H1 (cell line): ENCODE results near the gene CCDC82. TPM values are rescaled to one million over a fixed set of nuclear protein-coding genes. Genes with fewer than 3 reads are reported as not detected.

Experiments
- CTCF ChIA-PET: fragments of 300-600 bp; sonication (Branson Sonifier 250); formaldehyde crosslinking; loops from one replicate; lab custom pipeline; 2021; ENCODE audit not compliant: partially characterized antibody; lab: Charles Lee
- POLR2A ChIA-PET: fragments of 300-600 bp; sonication (Branson Sonifier 250); formaldehyde crosslinking; loops from one replicate; lab custom pipeline; 2021; ENCODE audit warnings: inconsistent platforms; ENCODE audit not compliant: partially characterized antibody; lab: Charles Lee
- DNase-seq, 2 experiments: peaks; one replicate each; pipeline versions ENCODE4 v3.0.0 to v3.0.0-alpha.2; 2010 to 2022; ENCODE audit warnings: low spot score in 2 of 2, low read depth in 1 of 2, mixed read lengths in 1 of 2
- FAIRE-seq: peaks from 2 replicates; lab custom pipeline; 2011; peaks lifted over from hg19 to GRCh38; lab: Jason Lieb, UNC
- H2AFZ ChIP-seq: 2 replicates; pipeline ENCODE4 v1.8.1; 2012; ENCODE audit warnings: low read length, inconsistent platforms
- H2AK5ac ChIP-seq: 2 replicates; pipeline ENCODE4 v1.6.1; 2013; ENCODE audit warnings: low read depth, low read length
- H2BK120ac ChIP-seq: replicated peaks from 2 replicates; pipeline ENCODE3; 2013; ENCODE audit warnings: low read depth, low read length, inconsistent platforms
- H2BK12ac ChIP-seq: 2 replicates; pipeline ENCODE4 v1.6.1; 2013; ENCODE audit warnings: low read depth, low read length
- H2BK15ac ChIP-seq: 2 replicates; pipeline ENCODE4 v1.6.1; 2013; ENCODE audit warnings: low read length
- H2BK20ac ChIP-seq: 2 replicates; pipeline ENCODE4 v1.6.1; 2013; ENCODE audit warnings: low read length
- H2BK5ac ChIP-seq: 2 replicates; pipeline ENCODE4 v1.6.1; 2013; ENCODE audit warnings: low read depth, low read length
- H3K14ac ChIP-seq: 2 replicates; pipeline ENCODE4 v1.6.1; 2013; ENCODE audit warnings: inconsistent platforms; ENCODE audit not compliant: insufficient read length
- H3K18ac ChIP-seq: 2 replicates; pipeline ENCODE4 v1.6.1; 2013; ENCODE audit warnings: low read length; ENCODE audit errors: extremely low read depth
- H3K23ac ChIP-seq: 2 replicates; pipeline ENCODE4 v1.6.1; 2013; ENCODE audit warnings: inconsistent platforms; ENCODE audit not compliant: insufficient read length
- H3K23me2 ChIP-seq: 2 replicates; pipeline ENCODE4 v1.6.1; 2013; ENCODE audit warnings: low read depth, low read length
- H3K27ac ChIP-seq: 2 replicates; pipeline ENCODE4 v1.6.1; 2011; ENCODE audit warnings: low read depth, low read length, inconsistent platforms
- H3K27me3 ChIP-seq, 4 experiments: replicated peaks in 1 of 4; 1 replicate in 1 of 4; 2 replicates in 3 of 4; pipeline versions ENCODE4 v1.6.1 to v1.8.1; 2011 to 2013; ENCODE audit warnings: low read length in 3 of 4, mild to moderate bottlenecking in 3 of 4, inconsistent platforms in 2 of 4, mixed read lengths in 2 of 4, moderate library complexity in 1 of 4; ENCODE audit not compliant: control insufficient read depth in 3 of 4, insufficient read depth in 3 of 4; ENCODE audit errors: extremely low read depth in 1 of 4
- H3K36me3 ChIP-seq, 4 experiments: 2 replicates each; pipeline versions ENCODE4 v1.6.1 to v1.8.1; 2011 to 2013; ENCODE audit warnings: mild to moderate bottlenecking in 4 of 4, low read length in 3 of 4, moderate library complexity in 2 of 4, control low read depth in 1 of 4, inconsistent platforms in 1 of 4; ENCODE audit not compliant: insufficient read depth in 4 of 4, control insufficient read depth in 2 of 4
- H3K4ac ChIP-seq: replicated peaks from 2 replicates; pipeline ENCODE3; 2013; ENCODE audit warnings: low read length, low read depth, mixed read lengths, inconsistent platforms; ENCODE audit not compliant: insufficient read length
- H3K4me1 ChIP-seq, 4 experiments: replicated peaks in 1 of 4; 1 replicate in 1 of 4; 2 replicates in 3 of 4; pipeline versions ENCODE4 v1.6.1 to v1.8.1; 2011 to 2013; ENCODE audit warnings: low read length in 3 of 4, inconsistent platforms in 2 of 4, mixed read lengths in 1 of 4; ENCODE audit not compliant: insufficient read depth in 4 of 4, control insufficient read depth in 3 of 4
- H3K4me2 ChIP-seq, 2 experiments: 2 replicates each; pipeline versions ENCODE4 v1.6.1 to v1.8.1; 2011 to 2013; ENCODE audit warnings: low read depth in 2 of 2, low read length in 2 of 2, control low read depth in 1 of 2, inconsistent platforms in 1 of 2, mild to moderate bottlenecking in 1 of 2; ENCODE audit not compliant: insufficient read depth in 1 of 2
- H3K4me3 ChIP-seq, 4 experiments: fragments of 200-600, 300-600 bp in 1 of 4; sonication (generic), shearing (Covaris generic), sonication (Bioruptor Twin) in 1 of 4; 2 replicates each; pipeline versions ENCODE4 v1.5.1 to v1.8.1; 2011 to 2016; ENCODE audit warnings: low read length in 4 of 4, low read depth in 3 of 4, control low read depth in 2 of 4, inconsistent platforms in 2 of 4, mild to moderate bottlenecking in 2 of 4, mixed read lengths in 1 of 4, moderate library complexity in 1 of 4; ENCODE audit not compliant: insufficient read depth in 2 of 4; ENCODE audit errors: extremely low read depth in 1 of 4
- H3K56ac ChIP-seq: replicated peaks from 2 replicates; pipeline ENCODE3; 2013; ENCODE audit warnings: low read depth, mild to moderate bottlenecking, mixed read lengths, low read length, inconsistent platforms; ENCODE audit not compliant: insufficient read length
- H3K79me1 ChIP-seq: 2 replicates; pipeline ENCODE4 v1.6.1; 2013; ENCODE audit warnings: low read depth, low read length, control low read depth
- H3K79me2 ChIP-seq, 2 experiments: 2 replicates each; pipeline versions ENCODE4 v1.6.1 to v1.8.1; 2012 to 2013; ENCODE audit warnings: low read length in 2 of 2, mild to moderate bottlenecking in 2 of 2, inconsistent platforms in 1 of 2; ENCODE audit not compliant: insufficient read depth in 2 of 2, control insufficient read depth in 1 of 2
- H3K9ac ChIP-seq, 4 experiments: replicated peaks in 1 of 4; 1 replicate in 1 of 4; 2 replicates in 3 of 4; pipeline versions ENCODE4 v1.6.1 to v1.8.1; 2011 to 2013; ENCODE audit warnings: low read depth in 3 of 4, low read length in 3 of 4, control low read depth in 2 of 4, mild to moderate bottlenecking in 2 of 4, moderate library complexity in 2 of 4, inconsistent platforms in 1 of 4; ENCODE audit errors: extremely low read depth in 1 of 4
- H3K9me3 ChIP-seq, 2 experiments: 2 replicates each; pipeline versions ENCODE4 v1.6.1 to v1.8.1; 2012 to 2013; ENCODE audit warnings: mild to moderate bottlenecking in 2 of 2, moderate library complexity in 2 of 2, control low read depth in 1 of 2, inconsistent platforms in 1 of 2, low read depth in 1 of 2, low read length in 1 of 2, mixed read lengths in 1 of 2; ENCODE audit not compliant: insufficient read depth in 2 of 2
- H4K20me1 ChIP-seq, 2 experiments: replicated peaks in 1 of 2; 2 replicates each; pipeline versions ENCODE3 to v1.8.1; 2011 to 2013; ENCODE audit warnings: inconsistent platforms in 2 of 2, low read length in 2 of 2, mild to moderate bottlenecking in 1 of 2; ENCODE audit not compliant: insufficient read depth in 2 of 2, control insufficient read depth in 1 of 2
- H4K5ac ChIP-seq: 2 replicates; pipeline ENCODE4 v1.6.1; 2013; ENCODE audit warnings: low read length, low read depth, mixed read lengths, inconsistent platforms; ENCODE audit not compliant: insufficient read length
- H4K8ac ChIP-seq: 2 replicates; pipeline ENCODE4 v1.8.0; 2013; ENCODE audit warnings: mild to moderate bottlenecking, moderate library complexity, low read length, inconsistent platforms; ENCODE audit not compliant: insufficient read depth; ENCODE audit errors: extremely low read depth
- H4K91ac ChIP-seq: replicated peaks from 2 replicates; pipeline ENCODE3; 2013; ENCODE audit warnings: low read length, mixed read lengths, inconsistent platforms; ENCODE audit not compliant: insufficient read length
- JUN ChIP-seq: IDR thresholded peaks from 2 replicates; pipeline ENCODE4 v1.6.1; 2011; ENCODE audit warnings: low read depth, mild to moderate bottlenecking, improper control_type of control experiment, low read length
- SIN3A ChIP-seq, 2 experiments: IDR thresholded peaks in 1 of 2; conservative IDR thresholded peaks in 1 of 2; 2 replicates each; pipeline ENCODE4 v1.6.1; 2011 to 2012; ENCODE audit warnings: low read length in 2 of 2, improper control_type of control experiment in 1 of 2, low read depth in 1 of 2, mild to moderate bottlenecking in 1 of 2
- SIX5 ChIP-seq: IDR thresholded peaks from 2 replicates; pipeline ENCODE4 v1.6.1; 2011; ENCODE audit warnings: mild to moderate bottlenecking, low read depth, low read length
- SP1 ChIP-seq: IDR thresholded peaks from 2 replicates; pipeline ENCODE4 v1.6.1; 2011; ENCODE audit warnings: low read depth, low read length
- WGBS, 2 experiments: shearing (Covaris generic) in 1 of 2; methylation state at CpG; one replicate each; pipeline versions ENCODE4 v1.1.6 to v1.1.7; 2013 to 2015; ENCODE audit warnings: low lambda C conversion rate in 2 of 2, mixed read lengths in 2 of 2, inconsistent platforms in 1 of 2, low coverage in 1 of 2, missing lambda C conversion rate in 1 of 2; ENCODE audit not compliant: insufficient replicate concordance in 2 of 2, insufficient coverage in 1 of 2, insufficient read length in 1 of 2; ENCODE audit errors: extremely low coverage in 1 of 2, missing lambda C conversion rate in 1 of 2; 5-methylcytosine and 5-hydroxymethylcytosine counted together
- polyA plus RNA-seq, 7 experiments: library from polyadenylated mRNA; depleted of rRNA in 3 of 7; stranded (reverse) in 5 of 7; unstranded in 2 of 7; fragments of >200 nt in 5 of 7; fragments of 200-250 nt in 2 of 7; gene quantifications; 1 replicate in 5 of 7; 2 replicates in 1 of 7; 4 replicates in 1 of 7; pipeline versions ENCODE4 v1.2.1 to v1.2.3, GENCODE V29; 2011 to 2013; ENCODE audit warnings: missing spikeins in 2 of 7, mixed read lengths in 2 of 7
- total RNA-seq: library from RNA; stranded (reverse); fragmentation: NEBNext Ultra II Directional; extraction: Animal tissue kit (Norgen Biotek cat#: 25700); gene quantifications from 2 replicates; pipeline ENCODE4 v1.2.1, GENCODE V29; 2021

The CCDC82 gene
- total and polyA plus RNA-seq, 2 of the 8 experiments (the other 6 are each of a cell fraction or from before 2014, with no cell fraction given): 6.0 to 15.2 TPM

GRCh38 chr11:96390488-96390792, 728 bp upstream of the CCDC82 start:
- no peak overlapping the region for H2BK12ac ChIP-seq
- TF ChIP-seq JUN (no peak), SIX5 (no peak), SIN3A (conservative IDR thresholded peaks at IDR 0.05 in 1 of 2, IDR thresholded peaks at IDR 0.05 in 1 of 2; ENCODE audit: low read depth in 1 of 2, low read length in 2 of 2) (no peak), SP1 (no peak)

More at GRCh38 chr11:96390488-96390792, 728 bp upstream of the CCDC82 start:
- Histone ChIP-seq H3K9ac (peak overlapping the region in 2 of 4 experiments; percentile 81 to 84; a peak in 5 of 7 replicates), H3K9me3 (no peaks in the 10 kb centered on the region; a peak in 2 of 4 replicates), H3K36me3 (no peaks in the 10 kb centered on the region; a peak in 2 of 8 replicates), H3K18ac (no peak overlapping the region), H2AFZ (peak overlapping the region; percentile 65; the same call in 1 of the 2 replicates), H4K20me1 (no peaks in the 10 kb centered on the region), H2BK120ac (no peak overlapping the region), H3K79me2 (peaks cover 0 to 19% of the 10 kb centered on the region in 2 experiments; a peak in 2 of 4 replicates), H3K14ac (no peak overlapping the region), H2BK20ac (no peak overlapping the region), H3K23ac (no peak overlapping the region), H3K23me2 (peaks cover 5% of the 10 kb centered on the region), H3K27me3 (no peaks in the 10 kb centered on the region), H3K4me2 (peak overlapping the region; percentile 78 to 96), H4K8ac (no peak overlapping the region), H2BK5ac (no peak overlapping the region), H3K56ac (no peak overlapping the region), H3K27ac (no peak overlapping the region), H2AK5ac (no peak overlapping the region), H3K4me3 (peak overlapping the region; percentile 69 to 93 (median 78)), H3K4ac (no peak overlapping the region), H2BK15ac (no peak overlapping the region), H3K4me1 (peaks cover 0 to 2% (median under 1%) of the 10 kb centered on the region in 4 experiments; a peak in 2 of 7 replicates), H3K79me1 (no peaks in the 10 kb centered on the region; the same call in 1 of the 2 replicates), H4K91ac (no peak overlapping the region), H4K5ac (no peak overlapping the region)
- ChIA-PET POLR2A (interaction anchor here (0.9 to 1.5 kb wide), 3 partner anchors 375 to 600 kb away, joined by 3 to 9 read pairs (median 3); partner anchors contain the start of genes CEP57 and FAM76B), CTCF (interaction anchor here (0.6 to 0.7 kb wide), 3 partner anchors 47 to 512 kb away, joined by 3 read pairs; no protein-coding TSS in a partner anchor)
- no peak for DNase-seq
- no peak for FAIRE-seq
- 75% methylated on average over 6 of the region's 6 CpGs; no CpG with 5 or more reads in 1 of the 2 experiments for WGBS, 2 experiments
